D721Med (cell line): ENCODE measurements around the gene CARD19.

Experiments
- DNase-seq: peaks from one replicate; pipeline ENCODE4 v3.0.0; 2011; ENCODE audit warnings: low spot score; ENCODE audit not compliant: insufficient read length
- FAIRE-seq: peaks from 2 replicates; lab custom pipeline; 2011; peaks lifted over from hg19 to GRCh38; lab: Jason Lieb, UNC
- TF ChIP-seq, protein P1 (sequence below): IDR thresholded peaks from 2 replicates; pipeline ENCODE4 v1.5.1; 2012; ENCODE audit warnings: mild to moderate bottlenecking, control low read depth; ENCODE audit not compliant: insufficient read depth; ENCODE audit errors: missing control alignments

The CARD19 gene

GRCh38 chr9:93125331-93125894 is 29.4 kb downstream of the CARD19 start:
- FAIRE-seq = no peak
- TF ChIP-seq, protein P1, sequence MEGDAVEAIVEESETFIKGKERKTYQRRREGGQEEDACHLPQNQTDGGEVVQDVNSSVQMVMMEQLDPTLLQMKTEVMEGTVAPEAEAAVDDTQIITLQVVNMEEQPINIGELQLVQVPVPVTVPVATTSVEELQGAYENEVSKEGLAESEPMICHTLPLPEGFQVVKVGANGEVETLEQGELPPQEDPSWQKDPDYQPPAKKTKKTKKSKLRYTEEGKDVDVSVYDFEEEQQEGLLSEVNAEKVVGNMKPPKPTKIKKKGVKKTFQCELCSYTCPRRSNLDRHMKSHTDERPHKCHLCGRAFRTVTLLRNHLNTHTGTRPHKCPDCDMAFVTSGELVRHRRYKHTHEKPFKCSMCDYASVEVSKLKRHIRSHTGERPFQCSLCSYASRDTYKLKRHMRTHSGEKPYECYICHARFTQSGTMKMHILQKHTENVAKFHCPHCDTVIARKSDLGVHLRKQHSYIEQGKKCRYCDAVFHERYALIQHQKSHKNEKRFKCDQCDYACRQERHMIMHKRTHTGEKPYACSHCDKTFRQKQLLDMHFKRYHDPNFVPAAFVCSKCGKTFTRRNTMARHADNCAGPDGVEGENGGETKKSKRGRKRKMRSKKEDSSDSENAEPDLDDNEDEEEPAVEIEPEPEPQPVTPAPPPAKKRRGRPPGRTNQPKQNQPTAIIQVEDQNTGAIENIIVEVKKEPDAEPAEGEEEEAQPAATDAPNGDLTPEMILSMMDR = no peak
- DNase-seq = peak; percentile 7

DNA sequence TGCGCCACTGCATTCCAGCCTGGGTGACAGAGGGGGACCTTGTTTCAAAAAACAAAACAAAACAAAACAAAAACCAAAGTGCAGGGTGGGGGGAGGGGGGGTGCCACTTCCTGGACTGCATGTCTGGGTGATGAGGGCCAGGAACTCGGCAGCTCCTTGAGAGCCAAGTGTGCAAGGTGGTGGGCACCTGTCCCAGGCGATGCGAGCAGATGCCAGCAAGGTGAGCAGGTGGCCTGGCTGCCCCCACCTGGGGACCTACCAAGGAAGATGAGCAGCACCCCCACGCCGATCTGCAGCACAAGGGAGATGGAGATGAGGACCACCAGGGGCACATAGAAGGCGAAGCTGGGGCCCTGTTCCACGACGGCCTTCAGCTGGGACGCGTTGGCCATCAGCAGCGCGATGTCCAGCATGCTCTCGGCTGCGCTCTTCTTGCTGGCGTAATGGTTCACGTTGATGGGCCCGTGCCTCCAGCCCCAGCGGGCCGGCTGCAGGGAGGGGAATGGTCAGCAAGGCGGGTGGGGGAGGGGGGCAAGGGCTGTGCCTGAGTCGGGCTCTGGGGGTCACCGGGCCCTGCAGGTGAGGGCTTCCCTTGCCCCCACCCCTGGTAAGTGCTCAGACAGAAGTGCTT is 30.2 kb downstream of the CARD19 start:
- TF ChIP-seq, protein P1 = no peak
- FAIRE-seq (no peak), DNase-seq (peak; percentile 14)

DNA sequence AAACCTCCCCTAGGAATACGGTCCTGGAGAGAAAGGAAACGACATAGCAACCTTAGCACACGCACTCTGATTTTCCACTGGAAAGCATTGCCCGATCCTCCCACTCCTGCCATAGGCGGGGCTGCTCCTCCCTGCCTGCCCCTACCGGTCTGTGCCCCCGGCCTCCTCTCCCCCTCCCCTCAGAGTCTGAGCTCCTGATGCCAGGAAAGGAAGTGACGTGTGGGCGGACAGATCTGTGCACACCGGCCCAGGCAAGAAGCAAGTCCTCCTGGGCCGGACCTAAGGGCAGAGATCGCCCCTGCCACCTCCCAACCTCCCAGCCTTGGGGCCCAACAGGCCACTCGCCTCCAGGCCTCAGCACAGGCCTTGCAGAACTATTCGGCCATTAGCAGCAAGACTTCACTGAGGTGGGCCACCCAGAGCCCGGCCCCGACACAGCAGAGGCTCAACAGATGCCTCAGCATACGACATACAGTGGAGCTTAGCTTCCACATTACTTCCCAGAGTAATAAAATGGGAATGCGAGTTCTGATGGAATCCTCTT is 30.9 kb downstream of the CARD19 start:
- DNase-seq (peak; percentile 15), FAIRE-seq (no peak)
- TF ChIP-seq, protein P1 = no peak

DNA sequence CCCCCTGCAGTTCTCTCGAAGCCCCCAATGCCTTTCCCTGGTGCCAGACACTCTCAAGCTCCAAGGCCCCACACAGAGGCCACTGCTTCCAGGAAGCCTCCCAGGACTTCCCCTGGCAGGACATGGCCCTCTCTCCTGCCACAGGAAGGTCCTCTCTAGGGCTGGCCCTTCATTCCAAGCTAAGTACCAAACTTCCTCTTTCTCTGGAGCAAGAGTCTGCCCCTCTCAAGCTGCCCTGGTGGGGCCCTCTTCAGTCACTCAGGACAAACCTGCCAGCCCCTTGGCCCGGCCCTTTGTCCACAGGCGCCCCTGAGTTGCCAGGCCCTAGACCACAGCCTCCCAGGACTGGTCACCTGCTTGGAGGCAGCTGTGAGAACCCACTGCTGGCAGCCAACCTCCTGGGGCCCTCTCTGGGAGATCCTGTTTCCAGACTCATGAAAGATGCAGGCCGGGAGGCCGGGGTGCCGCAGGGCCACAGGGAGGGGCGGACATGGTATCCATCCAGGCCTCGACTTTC is 31.4 kb downstream of the CARD19 start:
- TF ChIP-seq, protein P1 = no peak
- DNase-seq = no peak
- no peak for FAIRE-seq

GRCh38 chr9:93128011-93128714 is 32.1 kb downstream of the CARD19 start:
- no peak for DNase-seq
- no peak for FAIRE-seq
- TF ChIP-seq, protein P1 = no peak

GRCh38 chr9:93128715-93129224 is 32.8 kb downstream of the CARD19 start:
- DNase-seq = no peak
- no peak for FAIRE-seq
- TF ChIP-seq, protein P1 = no peak
